Right renal cortex interstitium (tissue), 3 donors: ENCODE measurements around the gene CFAP92. TPM values are rescaled to one million over a fixed set of nuclear protein-coding genes. Genes with fewer than 3 reads are reported as not detected.

ENCODE experiments used
- DNase-seq, 3 donors: peaks; one replicate each; pipeline ENCODE4 v3.0.0-alpha.2; 2013; ENCODE audit warnings: low read depth in 3 of 3, low spot score in 2 of 3
- polyA plus RNA-seq, 3 donors: library from polyadenylated mRNA; unstranded; fragments of 120-200 nt; gene quantifications; one replicate each; pipeline ENCODE4 v1.2.1, GENCODE V29; 2013; ENCODE audit not compliant: insufficient read length in 3 of 3

The CFAP92 gene, protein sequence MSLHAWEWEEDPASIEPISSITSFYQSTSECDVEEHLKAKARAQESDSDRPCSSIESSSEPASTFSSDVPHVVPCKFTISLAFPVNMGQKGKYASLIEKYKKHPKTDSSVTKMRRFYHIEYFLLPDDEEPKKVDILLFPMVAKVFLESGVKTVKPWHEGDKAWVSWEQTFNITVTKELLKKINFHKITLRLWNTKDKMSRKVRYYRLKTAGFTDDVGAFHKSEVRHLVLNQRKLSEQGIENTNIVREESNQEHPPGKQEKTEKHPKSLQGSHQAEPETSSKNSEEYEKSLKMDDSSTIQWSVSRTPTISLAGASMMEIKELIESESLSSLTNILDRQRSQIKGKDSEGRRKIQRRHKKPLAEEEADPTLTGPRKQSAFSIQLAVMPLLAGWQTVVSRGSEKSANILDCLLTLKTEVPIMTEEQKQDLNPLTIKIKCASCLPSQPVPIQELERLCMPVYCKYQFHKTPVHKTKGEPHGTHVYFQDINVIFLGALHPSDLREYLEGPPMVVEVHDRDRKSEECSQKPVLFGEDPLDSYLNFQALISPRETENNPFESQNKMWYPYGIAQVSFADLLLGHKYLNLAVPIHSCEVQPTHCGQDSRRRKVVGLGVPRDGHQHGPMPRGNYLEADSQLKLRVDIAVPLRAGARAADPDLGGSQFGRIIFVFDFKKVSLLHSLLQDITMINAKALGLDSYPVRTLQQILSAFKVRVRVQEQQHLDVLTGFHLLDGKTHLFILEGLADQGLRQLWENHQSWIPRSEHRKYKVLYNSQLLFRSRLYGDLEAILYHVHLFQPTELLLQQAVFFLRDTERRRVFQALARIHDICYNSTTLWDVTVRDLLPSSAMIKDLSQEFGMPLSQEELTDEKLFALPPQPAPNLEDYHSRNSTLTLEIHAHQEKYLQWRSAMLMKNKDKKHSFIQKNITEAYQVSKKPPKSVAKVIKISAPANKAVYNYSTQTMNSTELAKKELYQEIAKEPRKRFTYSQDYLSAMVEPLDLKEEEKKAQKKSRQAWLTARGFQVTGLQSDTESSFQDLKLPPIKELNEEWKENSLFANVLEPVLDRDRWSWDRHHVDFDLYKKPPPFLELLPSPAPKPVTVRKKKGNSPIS
- polyA plus RNA-seq: 1 to 10 TPM; 1.1 to 1.8 (median 1.2) TPM

DNA sequence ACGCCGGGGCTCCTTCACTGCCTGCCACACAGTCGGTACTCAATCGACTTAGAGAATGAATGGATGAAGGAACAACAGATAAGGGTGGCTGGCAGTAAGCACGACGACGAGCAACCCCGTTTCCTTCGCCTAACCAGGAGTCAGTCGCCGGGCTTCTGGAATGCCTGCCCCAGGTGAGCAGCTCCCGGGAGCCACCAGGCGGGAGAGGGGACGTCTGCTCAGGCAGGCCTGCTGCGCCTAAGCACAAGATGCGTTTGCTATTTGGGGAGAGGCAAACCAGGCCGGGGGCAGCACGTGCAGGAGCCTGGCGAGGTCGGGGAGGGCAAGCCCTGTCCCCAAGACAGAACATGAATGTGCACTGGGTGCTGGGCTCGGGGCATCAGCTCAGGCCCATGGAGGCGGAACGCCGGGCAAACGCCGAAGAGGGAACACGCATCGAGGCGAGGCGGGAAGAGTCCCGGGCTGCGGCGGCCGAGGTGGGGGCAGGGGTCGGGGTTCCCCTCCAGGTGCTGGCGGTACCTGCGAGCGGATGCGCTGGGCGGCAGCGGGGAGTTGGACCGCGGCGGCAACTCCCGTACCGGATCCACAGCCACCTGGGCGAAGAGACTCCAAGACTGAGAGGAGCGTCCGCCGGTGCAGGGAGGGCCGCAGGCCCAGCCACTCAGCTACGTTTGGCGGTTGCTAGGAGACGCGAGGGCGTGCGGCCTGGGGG lies at the start of gene CFAP92:
CFAP92 (minus strand) TSS at position 616 of the 712 bp plus-strand sequence. CDS start 772 bp downstream, outside the sequence.
- peak in 1 of 3 donors; percentile 72 for DNase-seq

DNA sequence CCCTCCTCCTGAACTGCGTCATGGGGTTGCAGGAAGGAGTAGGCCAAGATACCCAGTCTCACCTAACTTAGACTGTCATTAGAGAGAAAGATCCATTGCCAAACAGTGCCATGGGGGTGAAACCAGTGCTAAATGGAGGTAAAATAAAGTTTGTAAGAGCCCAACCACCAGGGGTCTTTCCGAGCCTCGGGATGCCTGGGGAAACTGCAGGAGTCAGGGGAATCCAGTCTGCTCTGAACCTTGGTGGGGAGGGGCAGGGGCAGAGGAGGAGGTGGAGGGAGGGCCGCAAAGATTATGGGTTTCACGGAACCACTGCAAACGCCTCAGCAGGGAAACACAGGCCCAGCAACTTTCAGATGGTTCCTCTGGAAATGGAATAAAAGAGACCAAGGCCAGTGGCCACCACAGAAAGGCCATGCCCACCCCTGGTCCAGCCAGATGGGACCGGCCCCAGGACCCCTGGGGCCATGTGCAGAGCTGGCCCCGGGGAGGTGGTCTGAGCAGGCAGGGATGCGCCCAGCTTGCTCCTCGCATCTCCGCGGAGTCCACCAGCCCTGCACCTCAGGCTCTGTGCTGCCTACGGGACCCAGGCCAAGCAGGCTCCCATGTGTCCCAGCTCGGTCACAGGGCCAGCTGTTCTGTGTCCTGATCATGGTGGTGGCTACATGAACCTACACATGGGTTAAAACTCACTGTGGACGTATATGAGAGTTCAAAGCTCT lies 46.9 kb upstream of the CFAP92 start:
- no peak for DNase-seq

GRCh38 chr3:129040039-129040336 lies 46.1 kb upstream of the CFAP92 start:
- DNase-seq: no peak

- DNase-seq: no peak
Measured at GRCh38 chr3:129039271-129040038, 45.6 kb upstream of the CFAP92 start.

- no peak for DNase-seq
Measured at GRCh38 chr3:129038121-129038855, 44.4 kb upstream of the CFAP92 start.

- DNase-seq: no peak
Measured at GRCh38 chr3:129037093-129037419, 43.2 kb upstream of the CFAP92 start.

- DNase-seq: no peak
Measured at GRCh38 chr3:129036222-129037092, 42.6 kb upstream of the CFAP92 start.

DNA sequence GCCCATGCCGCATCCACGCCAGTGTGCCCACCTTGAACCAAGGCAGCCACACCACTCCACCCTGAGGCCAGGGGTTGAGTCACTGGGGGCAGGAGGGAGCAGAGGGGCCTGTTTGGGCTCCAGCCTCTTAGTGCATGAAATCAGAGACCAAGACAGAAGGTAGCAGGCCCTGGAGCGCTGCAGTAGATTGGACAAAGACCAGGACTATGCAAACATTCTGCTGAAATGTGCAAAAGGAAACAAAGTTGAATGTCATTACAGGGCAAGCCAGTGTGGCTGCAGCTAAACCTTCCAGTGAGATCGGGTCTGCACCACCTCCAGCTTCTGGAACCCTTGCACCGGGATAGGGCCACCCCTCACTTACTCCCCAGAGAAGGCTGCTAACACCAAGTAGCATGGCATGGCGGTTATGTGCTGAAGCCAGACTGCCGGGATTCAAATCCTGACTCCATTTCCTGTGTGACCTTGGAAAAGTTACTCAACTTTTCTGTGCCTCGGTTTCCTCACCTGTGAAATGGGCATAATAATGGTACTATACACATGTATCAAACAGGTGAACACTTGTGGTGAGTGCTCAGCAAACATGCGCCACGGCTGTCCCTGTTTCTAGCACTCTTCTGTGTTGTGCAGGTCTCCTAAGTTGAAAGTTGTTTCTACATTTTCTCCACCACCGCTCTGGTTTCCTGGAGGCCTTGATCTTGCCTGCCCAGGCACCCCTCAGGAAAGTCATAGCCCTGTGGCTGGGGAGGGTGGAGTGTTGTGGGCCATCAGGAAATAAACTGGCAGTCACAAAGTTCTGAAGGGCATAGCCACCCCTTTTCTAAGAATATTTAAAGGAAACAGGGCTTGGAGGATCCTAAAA lies 41.7 kb upstream of the CFAP92 start:
- no peak for DNase-seq

- no peak for DNase-seq
Measured at GRCh38 chr3:129034642-129035041, 40.8 kb upstream of the CFAP92 start.

GRCh38 chr3:129033633-129034321 lies 39.9 kb upstream of the CFAP92 start:
- DNase-seq: no peak

DNA sequence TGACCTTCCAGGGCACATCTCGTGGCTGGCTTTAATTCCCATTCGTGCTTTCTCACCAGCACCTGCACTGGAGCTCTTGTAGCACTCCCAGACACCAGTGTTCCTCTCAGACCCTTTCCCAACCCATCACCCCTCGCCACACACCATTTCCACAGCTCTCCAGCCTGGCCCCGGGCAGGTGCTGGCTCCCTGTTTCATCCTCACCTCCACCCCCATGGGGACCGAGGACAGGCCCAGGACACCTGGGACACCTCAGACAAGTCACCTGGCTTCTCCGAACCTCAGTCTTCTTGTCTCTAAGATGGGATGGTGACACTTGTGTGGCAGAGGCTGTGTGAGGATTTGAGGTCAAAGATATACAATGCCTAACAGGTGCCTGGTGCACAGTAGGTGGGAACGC lies 39.3 kb upstream of the CFAP92 start:
- no peak for DNase-seq

- DNase-seq: no peak
Measured at GRCh38 chr3:129032716-129033115, 38.8 kb upstream of the CFAP92 start.

- no peak for DNase-seq
Measured at GRCh38 chr3:129031476-129032215, 37.8 kb upstream of the CFAP92 start.

- no peak for DNase-seq
Measured at GRCh38 chr3:129030611-129031010, 36.7 kb upstream of the CFAP92 start.

- DNase-seq: no peak
Measured at GRCh38 chr3:129028866-129029265, 35.0 kb upstream of the CFAP92 start.

DNA sequence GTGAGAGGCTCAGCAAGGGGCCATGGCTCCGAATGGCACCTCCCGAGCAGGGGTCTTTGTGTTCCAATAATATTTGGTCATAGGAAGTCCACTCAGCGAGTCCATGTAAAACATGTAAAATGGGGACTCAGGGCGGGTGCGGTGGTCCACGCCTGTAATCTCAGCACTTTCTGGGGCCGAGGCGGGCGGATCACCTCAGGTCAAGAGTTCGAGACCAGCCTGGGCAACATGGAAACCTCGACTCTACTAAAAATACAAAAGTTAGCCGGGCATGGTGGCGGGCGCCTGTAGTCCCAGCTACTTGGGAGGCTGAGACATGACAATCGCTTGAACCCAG lies 33.6 kb upstream of the CFAP92 start:
- DNase-seq: no peak
